ENCODE measurements around the gene ADGRG7.
"Not testable (repeated sequence)": the region's sequence is repeated elsewhere in the genome, so short reads cannot be mapped to it uniquely, and the experiment has no call there.

ADGRG7 gene

GRCh38 chr3:100662113-100662823, 52.9 kb downstream of the ADGRG7 start:
- Histone ChIP-seq H4K8ac (ENCODE audit: low read depth, low read length) (no peak overlapping the region), H3K23ac (ENCODE audit: low read depth, low read length, poor library complexity) (no peak overlapping the region), H3K18ac (ENCODE audit: low read length) (no peak overlapping the region), H3K27me3 (ENCODE audit: control insufficient read depth in 3 of 3, insufficient read depth in 3 of 3, low read depth in 1 of 3, low read length in 3 of 3) (no peaks in the 10 kb centered on the region), H2BK15ac (ENCODE audit: low read length) (no peak overlapping the region), H3K14ac (ENCODE audit: low read length) (no peak overlapping the region), H3K9ac (ENCODE audit: low read depth, low read length, poor library complexity) (no peak overlapping the region), H2AFZ (ENCODE audit: low read length) (no peak overlapping the region), H3K4me3 (ENCODE audit: low read length in 2 of 2) (no peak overlapping the region), H2BK120ac (ENCODE audit: low read depth, low read length) (no peak overlapping the region), H3K4me2 (ENCODE audit: insufficient read depth, low read length, poor library complexity, severe bottlenecking) (no peak overlapping the region), H3K79me1 (ENCODE audit: low read depth, low read length) (no peaks in the 10 kb centered on the region), H2BK5ac (ENCODE audit: low read length) (no peak overlapping the region), H3K4ac (ENCODE audit: low read length) (no peak overlapping the region), H2AK5ac (ENCODE audit: low read depth, low read length) (no peak overlapping the region), H3K4me1 (ENCODE audit: control insufficient read depth in 2 of 2, insufficient read depth in 1 of 2, low read depth in 1 of 2, low read length in 2 of 2) (no peaks in the 10 kb centered on the region), H3K36me3 (replicated peaks in 1 of 2; ENCODE audit: control insufficient read depth in 2 of 2, insufficient read depth in 2 of 2, low read length in 2 of 2) (no peaks in the 10 kb centered on the region), H2BK12ac (ENCODE audit: low read length) (no peak overlapping the region), H3K27ac (replicated peaks; ENCODE audit: low read length) (no peak overlapping the region), H4K91ac (ENCODE audit: low read depth, low read length, poor library complexity) (no peak overlapping the region), H3K9me3 (replicated peaks in 1 of 2; ENCODE audit: control insufficient read depth in 2 of 2, insufficient read depth in 1 of 2, low read depth in 1 of 2, low read length in 2 of 2) (no peaks in the 10 kb centered on the region)
- no peak for DNase-seq (ENCODE audit: low spot score)
- WGBS, 2 donors (ENCODE audit: extremely low coverage in 2 of 2, insufficient read length in 2 of 2, insufficient replicate concordance in 1 of 2): no CpG with 5 or more reads among the region's 2 CpGs

DNA sequence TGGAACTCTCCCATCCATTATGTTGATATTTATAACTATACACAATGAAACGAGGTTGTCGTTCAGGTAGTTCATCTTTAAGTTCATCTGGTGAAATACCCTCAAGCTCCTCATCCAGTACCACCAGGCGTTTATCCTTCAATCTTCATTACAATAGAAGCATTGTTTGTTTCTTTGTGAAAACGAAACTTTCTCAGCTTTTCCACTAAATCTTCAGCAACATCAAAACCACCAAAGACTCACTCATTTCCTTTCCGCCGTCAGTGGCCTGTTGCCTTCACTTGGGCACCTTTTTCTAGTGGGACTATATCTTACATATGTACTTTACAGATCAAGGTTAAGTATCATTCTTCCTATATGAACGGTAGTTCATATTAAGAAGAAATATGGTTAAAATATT, 55.8 kb downstream of the ADGRG7 start:
- no peak overlapping the region for H3K4ac ChIP-seq (ENCODE audit: low read length)

GRCh38 chr3:100666699-100667098, 57.3 kb downstream of the ADGRG7 start:
- H3K4ac ChIP-seq (ENCODE audit: low read length); H4K8ac ChIP-seq (ENCODE audit: low read depth, low read length); H3K14ac ChIP-seq (ENCODE audit: low read length); H3K27me3 ChIP-seq (ENCODE audit: control insufficient read depth in 3 of 3, insufficient read depth in 3 of 3, low read depth in 1 of 3, low read length in 3 of 3); H3K18ac ChIP-seq (ENCODE audit: low read length); H3K36me3 ChIP-seq (replicated peaks in 1 of 2; ENCODE audit: control insufficient read depth in 2 of 2, insufficient read depth in 2 of 2, low read length in 2 of 2); H3K27ac ChIP-seq (replicated peaks; ENCODE audit: low read length); H2AK5ac ChIP-seq (ENCODE audit: low read depth, low read length); H3K23ac ChIP-seq (ENCODE audit: low read depth, low read length, poor library complexity); H2BK120ac ChIP-seq (ENCODE audit: low read depth, low read length); H3K4me3 ChIP-seq (ENCODE audit: low read length in 2 of 2); H4K91ac ChIP-seq (ENCODE audit: low read depth, low read length, poor library complexity); H2BK15ac ChIP-seq (ENCODE audit: low read length); H2BK12ac ChIP-seq (ENCODE audit: low read length); H3K9me3 ChIP-seq (replicated peaks in 1 of 2; ENCODE audit: control insufficient read depth in 2 of 2, insufficient read depth in 1 of 2, low read depth in 1 of 2, low read length in 2 of 2); H3K4me1 ChIP-seq (ENCODE audit: control insufficient read depth in 2 of 2, insufficient read depth in 1 of 2, low read depth in 1 of 2, low read length in 2 of 2); H3K9ac ChIP-seq (ENCODE audit: low read depth, low read length, poor library complexity); H2AFZ ChIP-seq (ENCODE audit: low read length); H2BK5ac ChIP-seq (ENCODE audit: low read length); H3K4me2 ChIP-seq (ENCODE audit: insufficient read depth, low read length, poor library complexity, severe bottlenecking); DNase-seq (ENCODE audit: low spot score); H3K79me1 ChIP-seq (ENCODE audit: low read depth, low read length): not testable (repeated sequence)
- no CpG with 5 or more reads among the region's 6 CpGs for WGBS, 2 donors (ENCODE audit: extremely low coverage in 2 of 2, insufficient read length in 2 of 2, insufficient replicate concordance in 1 of 2)

More for the DNA sequence above, 55.8 kb downstream of the ADGRG7 start:
- H3K36me3 ChIP-seq (replicated peaks in 1 of 2; ENCODE audit: control insufficient read depth in 2 of 2, insufficient read depth in 2 of 2, low read length in 2 of 2): no peaks in the 10 kb centered on the region
- DNase-seq (ENCODE audit: low spot score): no peak
- H2BK120ac ChIP-seq (ENCODE audit: low read depth, low read length): no peak overlapping the region
- no peak overlapping the region for H2BK12ac ChIP-seq (ENCODE audit: low read length)
- no peak overlapping the region for H3K9ac ChIP-seq (ENCODE audit: low read depth, low read length, poor library complexity)
- H3K4me1 ChIP-seq (ENCODE audit: control insufficient read depth in 2 of 2, insufficient read depth in 1 of 2, low read depth in 1 of 2, low read length in 2 of 2): no peaks in the 10 kb centered on the region
- WGBS, 2 donors (ENCODE audit: extremely low coverage in 2 of 2, insufficient read length in 2 of 2, insufficient replicate concordance in 1 of 2): no CpG with 5 or more reads among the region's 7 CpGs
- H3K27me3 ChIP-seq (ENCODE audit: control insufficient read depth in 3 of 3, insufficient read depth in 3 of 3, low read depth in 1 of 3, low read length in 3 of 3): no peaks in the 10 kb centered on the region
- no peak overlapping the region for H2AK5ac ChIP-seq (ENCODE audit: low read depth, low read length)
- no peak overlapping the region for H2BK5ac ChIP-seq (ENCODE audit: low read length)
- H3K23ac ChIP-seq (ENCODE audit: low read depth, low read length, poor library complexity): no peak overlapping the region
- no peak overlapping the region for H3K4me2 ChIP-seq (ENCODE audit: insufficient read depth, low read length, poor library complexity, severe bottlenecking)
- H4K91ac ChIP-seq (ENCODE audit: low read depth, low read length, poor library complexity): no peak overlapping the region
- no peaks in the 10 kb centered on the region for H3K79me1 ChIP-seq (ENCODE audit: low read depth, low read length)
- no peak overlapping the region for H3K4me3 ChIP-seq (ENCODE audit: low read length in 2 of 2)
- no peak overlapping the region for H3K14ac ChIP-seq (ENCODE audit: low read length)
- no peak overlapping the region for H2BK15ac ChIP-seq (ENCODE audit: low read length)
- no peak overlapping the region for H3K18ac ChIP-seq (ENCODE audit: low read length)
- H3K27ac ChIP-seq (replicated peaks; ENCODE audit: low read length): no peak overlapping the region
- no peak overlapping the region for H4K8ac ChIP-seq (ENCODE audit: low read depth, low read length)
- no peak overlapping the region for H2AFZ ChIP-seq (ENCODE audit: low read length)
- no peaks in the 10 kb centered on the region for H3K9me3 ChIP-seq (replicated peaks in 1 of 2; ENCODE audit: control insufficient read depth in 2 of 2, insufficient read depth in 1 of 2, low read depth in 1 of 2, low read length in 2 of 2)

DNA sequence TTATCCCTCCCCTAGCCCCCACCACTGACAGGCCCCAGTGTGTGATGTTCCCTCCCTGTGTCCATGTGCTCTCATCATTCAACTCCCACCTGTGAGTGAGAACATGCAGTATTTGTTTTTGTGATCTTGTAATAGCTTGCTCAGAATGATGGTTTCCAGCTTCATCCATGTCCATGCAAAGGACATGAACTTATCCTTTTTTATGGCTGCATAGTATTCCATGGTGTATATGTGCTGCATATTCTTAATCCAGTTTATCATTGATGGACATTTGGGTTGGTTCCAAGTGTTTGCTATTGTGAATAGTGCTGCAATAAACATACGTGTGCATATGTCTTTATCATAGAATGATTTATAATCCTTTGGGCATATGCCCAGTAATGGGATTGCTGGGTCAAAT, 57.9 kb downstream of the ADGRG7 start:
- not testable (repeated sequence) for H2BK15ac ChIP-seq (ENCODE audit: low read length); H3K4me2 ChIP-seq (ENCODE audit: insufficient read depth, low read length, poor library complexity, severe bottlenecking); H4K91ac ChIP-seq (ENCODE audit: low read depth, low read length, poor library complexity); H2AFZ ChIP-seq (ENCODE audit: low read length); H3K4ac ChIP-seq (ENCODE audit: low read length); H3K4me3 ChIP-seq (ENCODE audit: low read length in 2 of 2); H2BK5ac ChIP-seq (ENCODE audit: low read length); H3K23ac ChIP-seq (ENCODE audit: low read depth, low read length, poor library complexity); H3K27ac ChIP-seq (replicated peaks; ENCODE audit: low read length); H3K18ac ChIP-seq (ENCODE audit: low read length); H2BK120ac ChIP-seq (ENCODE audit: low read depth, low read length); H3K9ac ChIP-seq (ENCODE audit: low read depth, low read length, poor library complexity); DNase-seq (ENCODE audit: low spot score); H4K8ac ChIP-seq (ENCODE audit: low read depth, low read length); H2BK12ac ChIP-seq (ENCODE audit: low read length); H3K36me3 ChIP-seq (replicated peaks in 1 of 2; ENCODE audit: control insufficient read depth in 2 of 2, insufficient read depth in 2 of 2, low read length in 2 of 2); H2AK5ac ChIP-seq (ENCODE audit: low read depth, low read length); H3K4me1 ChIP-seq (ENCODE audit: control insufficient read depth in 2 of 2, insufficient read depth in 1 of 2, low read depth in 1 of 2, low read length in 2 of 2); H3K9me3 ChIP-seq (replicated peaks in 1 of 2; ENCODE audit: control insufficient read depth in 2 of 2, insufficient read depth in 1 of 2, low read depth in 1 of 2, low read length in 2 of 2); H3K27me3 ChIP-seq (ENCODE audit: control insufficient read depth in 3 of 3, insufficient read depth in 3 of 3, low read depth in 1 of 3, low read length in 3 of 3); H3K14ac ChIP-seq (ENCODE audit: low read length); H3K79me1 ChIP-seq (ENCODE audit: low read depth, low read length)
- WGBS, 2 donors (ENCODE audit: extremely low coverage in 2 of 2, insufficient read length in 2 of 2, insufficient replicate concordance in 1 of 2): no CpG with 5 or more reads among the region's 1 CpG
